Measurements from ENCODE around the gene SLC38A2. TPM values are rescaled to one million over a fixed set of nuclear protein-coding genes. Genes with fewer than 3 reads are reported as not detected.

SLC38A2 gene
- total RNA-seq (2022; extraction: Qiagen RNA extraction; ENCODE audit: low read depth), result 49.0 to 123 TPM (median 113 TPM) in 5 replicates

GRCh38 chr12:46372544-46373300, at the start of gene SLC38A2:
Gene SLC38A2, minus strand, starts transcription at chr12:46372773. Its CDS starts 1,480 bp downstream, at chr12:46371293.

Other genes with a start within 250 kb of the SLC38A2 start
- 41.1 to 86.5 TPM (median 79.9 TPM) in 5 replicates for gene SLC38A1, start 103.7 kb downstream of the SLC38A2 start, total RNA-seq (2022; extraction: Qiagen RNA extraction; ENCODE audit: low read depth)

All from A549 treated with RU486 at 1 μM for 4 hours (cell line).